Astrocyte of the cerebellum (primary cell): ENCODE data around the gene DMAC2.

Source experiments
- DNase-seq: peaks from one replicate; pipeline ENCODE4 v3.0.0-alpha.2; 2011; ENCODE audit warnings: low read depth
- H3K4me3 ChIP-seq: 2 replicates; pipeline ENCODE4 v1.5.1; 2011; ENCODE audit warnings: mild to moderate bottlenecking, low read depth, low read length, moderate library complexity
- in situ Hi-C: cut with HindIII; loops from 2 replicates; pipeline ENCODE4 v1.10.0; 2017; ENCODE audit warnings: low sequenced_read_pairs
- TF ChIP-seq, protein P1 (sequence below): IDR thresholded peaks from 2 replicates; pipeline ENCODE4 v1.5.1; 2012; ENCODE audit warnings: low read length, low read depth, moderate library complexity, mild to moderate bottlenecking; ENCODE audit errors: missing control alignments

DMAC2 gene

GRCh38 chr19:41407271-41407670 lies 32.4 kb downstream of the DMAC2 start:
- TF ChIP-seq, protein P1, sequence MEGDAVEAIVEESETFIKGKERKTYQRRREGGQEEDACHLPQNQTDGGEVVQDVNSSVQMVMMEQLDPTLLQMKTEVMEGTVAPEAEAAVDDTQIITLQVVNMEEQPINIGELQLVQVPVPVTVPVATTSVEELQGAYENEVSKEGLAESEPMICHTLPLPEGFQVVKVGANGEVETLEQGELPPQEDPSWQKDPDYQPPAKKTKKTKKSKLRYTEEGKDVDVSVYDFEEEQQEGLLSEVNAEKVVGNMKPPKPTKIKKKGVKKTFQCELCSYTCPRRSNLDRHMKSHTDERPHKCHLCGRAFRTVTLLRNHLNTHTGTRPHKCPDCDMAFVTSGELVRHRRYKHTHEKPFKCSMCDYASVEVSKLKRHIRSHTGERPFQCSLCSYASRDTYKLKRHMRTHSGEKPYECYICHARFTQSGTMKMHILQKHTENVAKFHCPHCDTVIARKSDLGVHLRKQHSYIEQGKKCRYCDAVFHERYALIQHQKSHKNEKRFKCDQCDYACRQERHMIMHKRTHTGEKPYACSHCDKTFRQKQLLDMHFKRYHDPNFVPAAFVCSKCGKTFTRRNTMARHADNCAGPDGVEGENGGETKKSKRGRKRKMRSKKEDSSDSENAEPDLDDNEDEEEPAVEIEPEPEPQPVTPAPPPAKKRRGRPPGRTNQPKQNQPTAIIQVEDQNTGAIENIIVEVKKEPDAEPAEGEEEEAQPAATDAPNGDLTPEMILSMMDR: no peak
- DNase-seq: no peak
- in situ Hi-C loops: no loop called here
- no peak overlapping the region for H3K4me3 ChIP-seq

DNA sequence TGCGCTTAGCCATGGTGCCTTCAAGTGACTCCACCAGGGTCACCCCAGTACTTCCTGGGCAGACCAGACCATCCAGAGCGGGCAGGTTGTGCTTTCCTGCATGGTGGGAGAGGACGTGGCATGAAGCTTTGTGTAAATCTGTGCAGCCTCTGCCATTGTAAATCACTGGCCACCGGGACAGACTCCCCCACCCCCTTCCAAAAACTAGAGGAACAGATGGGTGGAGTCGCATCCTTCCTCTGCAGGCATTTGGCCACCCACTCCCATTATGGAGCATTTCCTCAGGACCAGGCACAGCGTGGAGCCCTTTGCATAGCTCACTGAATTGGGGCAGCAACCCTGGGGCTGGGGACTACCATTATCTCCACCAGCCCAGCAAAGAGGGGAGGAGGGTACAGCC lies 33.9 kb downstream of the DMAC2 start:
- H3K4me3 ChIP-seq: no peak overlapping the region
- TF ChIP-seq, protein P1: no peak
- in situ Hi-C loops: no loop called here
- DNase-seq: no peak

- no peak overlapping the region for H3K4me3 ChIP-seq
- TF ChIP-seq, protein P1: no peak
- DNase-seq: no peak
- in situ Hi-C loops: no loop called here
Observed at GRCh38 chr19:41403181-41403970, 36.3 kb downstream of the DMAC2 start.

DNA sequence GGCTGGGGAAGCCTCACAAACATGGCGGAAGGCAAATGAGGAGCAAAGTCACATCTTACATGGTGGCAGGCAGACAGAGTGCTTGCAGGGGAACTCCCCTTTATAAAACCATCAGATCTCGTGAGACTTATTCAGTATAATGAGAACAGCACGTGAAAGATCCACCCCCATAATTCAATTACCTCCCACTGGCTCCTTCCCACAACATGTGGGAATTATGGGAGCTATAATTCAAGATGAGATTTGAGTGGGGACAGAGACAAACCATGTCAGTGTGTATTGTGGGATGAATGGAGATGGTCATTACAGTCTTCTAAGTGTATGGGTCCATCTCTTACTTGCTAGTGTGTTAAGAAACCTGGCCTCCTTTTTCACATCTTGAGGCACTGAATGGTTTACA lies 37.7 kb downstream of the DMAC2 start:
- no peak overlapping the region for H3K4me3 ChIP-seq
- TF ChIP-seq, protein P1: no peak
- DNase-seq: no peak
- in situ Hi-C loops: no loop called here

DNA sequence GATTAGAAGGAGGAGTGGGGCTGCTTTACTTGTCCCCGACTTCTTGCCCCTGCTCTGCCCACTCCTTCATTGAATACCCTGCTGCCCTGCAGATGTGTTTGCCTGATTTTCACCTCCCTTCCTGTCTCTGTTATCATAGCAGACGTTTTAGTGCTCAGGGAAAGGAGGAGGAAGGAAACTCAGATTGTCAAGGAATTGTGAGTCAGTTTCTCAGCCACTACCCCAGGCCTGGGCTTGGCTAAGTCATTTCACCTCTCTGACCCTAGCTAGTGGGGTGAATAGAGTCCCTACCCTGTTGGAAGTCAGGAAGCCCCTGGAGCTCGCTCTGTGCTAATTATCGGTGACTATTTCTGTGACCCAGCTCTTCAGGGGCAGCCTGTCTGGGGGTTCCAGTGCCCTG lies 38.2 kb downstream of the DMAC2 start:
- in situ Hi-C loops: no loop called here
- no peak overlapping the region for H3K4me3 ChIP-seq
- no peak for DNase-seq
- TF ChIP-seq, protein P1: no peak

DNA sequence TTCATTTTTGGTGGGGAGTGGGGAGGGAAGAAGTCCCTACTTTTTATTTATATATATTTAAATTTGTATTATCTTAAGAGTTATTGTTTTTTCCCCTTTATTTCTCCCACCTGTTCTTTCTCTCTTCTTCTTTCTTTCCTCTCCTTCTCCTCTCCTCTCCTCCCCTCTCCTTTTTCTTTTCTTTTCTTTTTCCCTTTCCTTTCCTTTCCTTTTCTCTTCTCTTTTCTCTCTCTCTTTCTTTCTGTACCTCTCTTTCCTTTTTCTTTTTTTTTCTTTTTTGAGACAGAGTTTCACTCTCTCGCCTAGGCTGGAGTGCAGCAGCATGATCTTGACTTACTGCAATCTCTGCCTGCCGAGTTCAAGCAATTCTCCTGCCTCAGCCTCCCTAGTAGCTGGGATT lies 40.2 kb downstream of the DMAC2 start:
- H3K4me3 ChIP-seq: no peak overlapping the region
- TF ChIP-seq, protein P1: no peak
- in situ Hi-C loops: no loop called here
- DNase-seq: no peak

DNA sequence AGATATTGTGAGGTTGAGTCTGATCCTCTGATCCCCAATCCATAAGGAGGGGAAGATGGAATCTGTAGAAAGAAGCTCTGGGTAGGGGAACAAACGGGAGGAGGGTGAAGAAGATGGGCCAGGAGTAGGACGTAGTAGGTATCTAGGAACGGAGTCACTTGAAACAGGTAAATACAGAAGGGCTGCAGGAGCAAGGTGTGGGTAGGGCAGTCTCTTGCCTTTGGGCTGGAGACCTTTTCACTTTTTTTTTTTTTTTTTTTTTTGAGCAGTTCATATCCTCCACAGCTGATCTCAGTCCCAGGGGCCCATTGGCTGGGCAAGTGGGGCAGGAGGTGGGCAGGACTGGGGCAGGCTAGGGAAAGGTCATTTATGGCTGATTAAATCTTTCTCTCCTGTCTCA lies 40.6 kb downstream of the DMAC2 start:
- H3K4me3 ChIP-seq: no peak overlapping the region
- in situ Hi-C loops: no loop called here
- DNase-seq: no peak
- TF ChIP-seq, protein P1: no peak
